Panc1 (cell line): ENCODE measurements around the gene CD28.

Source experiments
- CTCF ChIP-seq: fragments of 450-650 bp; IDR thresholded peaks from 2 replicates; pipeline ENCODE4 v1.5.1; 2017; ENCODE audit warnings: mild to moderate bottlenecking
- POLR2AphosphoS5 ChIP-seq: IDR thresholded peaks from 2 replicates; pipeline ENCODE4 v1.6.1; 2012; ENCODE audit warnings: mild to moderate bottlenecking, low read depth, low read length, moderate library complexity
- REST ChIP-seq, 2 experiments: IDR thresholded peaks; 2 replicates each; pipeline ENCODE4 v1.6.1; 2011 to 2012; ENCODE audit warnings: low read depth in 2 of 2, control low read depth in 1 of 2, low read length in 1 of 2, mild to moderate bottlenecking in 1 of 2, moderate library complexity in 1 of 2; ENCODE audit not compliant: insufficient read depth in 1 of 2
- TCF7L2 ChIP-seq: IDR thresholded peaks from 2 replicates; pipeline ENCODE4 v1.6.1; 2011; ENCODE audit warnings: mild to moderate bottlenecking, low read depth, low read length, inconsistent platforms

- TF ChIP-seq CTCF = no peak
- TF ChIP-seq POLR2AphosphoS5 = no peak
- TF ChIP-seq REST (IDR thresholded peaks at IDR 0.05; ENCODE audit: insufficient read depth in 1 of 2, low read depth in 2 of 2, low read length in 1 of 2) = no peak
- TF ChIP-seq TCF7L2 = no peak
These were observed 38.6 kb upstream of the CD28 start for GRCh38 chr2:203667838-203668237.
